Smooth muscle cell (in vitro differentiated cells): Measurements from ENCODE around the gene TPSD1. TPM values are rescaled to one million over a fixed set of nuclear protein-coding genes. Genes with fewer than 3 reads are reported as not detected.

Experiments used
- DNase-seq: peaks from one replicate; lab custom pipeline; 2025; ENCODE audit not compliant: unreplicated experiment; lab: John Stamatoyannopoulos, UW
- H2AFZ ChIP-seq: fragments of 200-600 bp; sonication (generic); 2 replicates; pipeline ENCODE4 v1.6.0; 2016; ENCODE audit warnings: antibody characterized with exemption, low read depth, mild to moderate bottlenecking
- H3F3A ChIP-seq: fragments of 200-600 bp; sonication (generic); 2 replicates; pipeline ENCODE4 v1.6.0; 2017; ENCODE audit warnings: antibody characterized with exemption, low read depth
- H3K27ac ChIP-seq: fragments of 200-600 bp; sonication (generic); 2 replicates; pipeline ENCODE4 v1.5.1; 2016; ENCODE audit warnings: low read depth, mild to moderate bottlenecking
- H3K27me3 ChIP-seq: fragments of 200-600 bp; sonication (generic); 2 replicates; pipeline ENCODE4 v1.6.1; 2016; ENCODE audit warnings: low read depth, mild to moderate bottlenecking
- H3K36me3 ChIP-seq: fragments of 200-600 bp; sonication (generic); 2 replicates; pipeline ENCODE4 v1.5.1; 2016; ENCODE audit warnings: low read depth
- H3K4me1 ChIP-seq: fragments of 200-600 bp; sonication (generic); 2 replicates; pipeline ENCODE4 v1.5.1; 2016; ENCODE audit warnings: low read depth
- H3K4me2 ChIP-seq: fragments of 200-600 bp; sonication (generic); 2 replicates; pipeline ENCODE4 v1.6.0; 2016; ENCODE audit warnings: mild to moderate bottlenecking
- H3K4me3 ChIP-seq: fragments of 200-600 bp; sonication (generic); 2 replicates; pipeline ENCODE4 v1.5.1; 2016; ENCODE audit warnings: mild to moderate bottlenecking
- H3K79me2 ChIP-seq: fragments of 200-600 bp; sonication (generic); 2 replicates; pipeline ENCODE4 v1.6.0; 2016; ENCODE audit warnings: low read depth, mild to moderate bottlenecking
- H3K9ac ChIP-seq: fragments of 200-600 bp; sonication (generic); 2 replicates; pipeline ENCODE4 v1.6.0; 2016; ENCODE audit warnings: low read depth
- H3K9me3 ChIP-seq: fragments of 200-600 bp; sonication (generic); replicated peaks from 2 replicates; pipeline ENCODE4 v1.5.1; 2016; ENCODE audit warnings: low read depth
- H4K20me1 ChIP-seq: fragments of 200-600 bp; sonication (generic); 2 replicates; pipeline ENCODE4 v1.6.0; 2016; ENCODE audit warnings: low read depth
- CTCF ChIP-seq: fragments of 200-600 bp; sonication (generic); IDR thresholded peaks from 2 replicates; pipeline ENCODE4 v1.5.1; 2017; ENCODE audit warnings: borderline replicate concordance, mild to moderate bottlenecking, antibody characterized with exemption; ENCODE audit not compliant: insufficient read depth, poor library complexity, severe bottlenecking
- WGBS: methylation state at CpG from one replicate; pipeline ENCODE4 v1.1.7; 2016; ENCODE audit warnings: low lambda C conversion rate; 5-methylcytosine and 5-hydroxymethylcytosine counted together
- polyA plus RNA-seq: library from polyadenylated mRNA; unstranded; fragments of >200 nt; fragmentation: Nextera tagmentation; extraction: Ambion mirVana; gene quantifications from 2 replicates; pipeline ENCODE4 v1.2.1, GENCODE V29; 2016
- total RNA-seq: library from RNA; depleted of rRNA; stranded (reverse); fragments of >200 nt; gene quantifications from 2 replicates; pipeline ENCODE4 v1.2.3, GENCODE V29; 2014

Gene TPSD1
- total and polyA plus RNA-seq, 2 experiments from 2014 or later: not detected

GRCh38 chr16:1209081-1209480 lies 46.8 kb upstream of the TPSD1 start:
- Histone ChIP-seq H4K20me1 (no peaks in the 10 kb centered on the region), H3K9ac (no peak overlapping the region), H3F3A (no peaks in the 10 kb centered on the region), H3K4me3 (no peak overlapping the region), H3K27me3 (no peaks in the 10 kb centered on the region), H3K4me1 (no peaks in the 10 kb centered on the region), H3K79me2 (no peaks in the 10 kb centered on the region), H3K27ac (no peak overlapping the region), H2AFZ (no peak overlapping the region), H3K36me3 (no peaks in the 10 kb centered on the region), H3K9me3 (no peaks in the 10 kb centered on the region), H3K4me2 (no peak overlapping the region)
- WGBS: 94% methylated on average over 29 of the region's 43 CpGs
- no peak for TF ChIP-seq CTCF
- DNase-seq: no peak

GRCh38 chr16:1210461-1210860 lies 45.4 kb upstream of the TPSD1 start:
- H3K4me1 ChIP-seq: no peaks in the 10 kb centered on the region
- no peak for TF ChIP-seq CTCF
- H3K4me3 ChIP-seq: no peak overlapping the region
- H3K27me3 ChIP-seq: no peaks in the 10 kb centered on the region
- no peaks in the 10 kb centered on the region for H3F3A ChIP-seq
- H3K9ac ChIP-seq: no peak overlapping the region
- no peaks in the 10 kb centered on the region for H3K9me3 ChIP-seq
- no peaks in the 10 kb centered on the region for H3K36me3 ChIP-seq
- H2AFZ ChIP-seq: no peak overlapping the region
- no peak overlapping the region for H3K4me2 ChIP-seq
- no peak for DNase-seq
- H3K79me2 ChIP-seq: no peaks in the 10 kb centered on the region
- 97% methylated on average over 18 of the region's 23 CpGs for WGBS
- H4K20me1 ChIP-seq: no peaks in the 10 kb centered on the region
- no peak overlapping the region for H3K27ac ChIP-seq

- no peaks in the 10 kb centered on the region for H3K36me3 ChIP-seq
- TF ChIP-seq CTCF: no peak
- no peak for DNase-seq
- no peak overlapping the region for H3K9ac ChIP-seq
- no peaks in the 10 kb centered on the region for H3F3A ChIP-seq
- H3K4me1 ChIP-seq: no peaks in the 10 kb centered on the region
- H3K4me2 ChIP-seq: no peak overlapping the region
- no peak overlapping the region for H3K27ac ChIP-seq
- H3K9me3 ChIP-seq: no peaks in the 10 kb centered on the region
- no peaks in the 10 kb centered on the region for H3K79me2 ChIP-seq
- no peaks in the 10 kb centered on the region for H3K27me3 ChIP-seq
- H3K4me3 ChIP-seq: no peak overlapping the region
- no peaks in the 10 kb centered on the region for H4K20me1 ChIP-seq
- WGBS: 97% methylated on average over 44 of the region's 65 CpGs
- H2AFZ ChIP-seq: no peak overlapping the region
Measured at GRCh38 chr16:1211451-1212268, 44.2 kb upstream of the TPSD1 start.
